ENCODE results near the gene LINC01488. TPM values are rescaled to one million over a fixed set of nuclear protein-coding genes. Genes with fewer than 3 reads are reported as not detected.

Gene LINC01488
- total and polyA plus RNA-seq, 10 of the 15 experiments (the other 5 are each of a cell fraction or from before 2014, with no cell fraction given): not detected

DNA sequence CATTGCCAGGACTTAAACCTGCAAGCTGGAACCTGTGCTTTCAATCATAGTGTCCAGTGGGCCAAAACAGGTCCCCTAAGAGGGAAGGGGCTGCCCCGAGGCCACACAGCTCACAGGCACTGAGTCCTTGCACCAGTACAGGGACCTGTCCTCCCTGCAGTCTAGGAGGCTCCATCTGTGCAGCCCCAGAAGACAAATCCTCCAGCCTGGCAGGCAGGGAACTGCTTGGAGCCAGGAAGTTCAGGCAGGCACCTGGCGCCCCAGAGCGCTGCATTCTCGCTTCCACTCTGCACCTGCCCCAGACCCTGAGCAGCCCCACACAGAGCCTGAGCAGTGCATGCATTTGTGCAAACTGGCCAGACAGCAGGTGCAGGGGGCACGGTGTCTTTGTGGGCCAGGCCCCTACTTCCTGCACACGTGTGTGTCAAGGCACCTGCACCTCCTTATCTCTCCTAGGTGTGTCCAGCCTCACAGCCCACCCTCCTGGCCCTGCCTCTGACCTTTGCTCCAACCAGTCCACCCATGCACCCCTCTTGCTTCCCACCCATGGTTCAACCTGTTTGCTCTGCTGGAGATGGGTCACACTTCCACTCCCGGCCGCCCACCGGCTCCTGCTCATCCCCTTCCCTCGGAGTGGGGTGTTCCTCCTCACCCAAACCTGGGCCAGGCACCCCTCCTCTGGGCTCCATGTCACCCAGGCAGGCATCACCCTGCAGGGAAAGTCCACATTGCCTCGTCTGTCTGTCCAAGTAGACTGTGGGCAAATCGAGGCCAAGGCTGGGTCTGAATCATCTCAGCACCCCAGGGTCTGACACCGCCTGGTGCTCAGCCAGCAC is 19.0 kb downstream of the LINC01488 start (continued):
- TF ChIP-seq, protein P1, sequence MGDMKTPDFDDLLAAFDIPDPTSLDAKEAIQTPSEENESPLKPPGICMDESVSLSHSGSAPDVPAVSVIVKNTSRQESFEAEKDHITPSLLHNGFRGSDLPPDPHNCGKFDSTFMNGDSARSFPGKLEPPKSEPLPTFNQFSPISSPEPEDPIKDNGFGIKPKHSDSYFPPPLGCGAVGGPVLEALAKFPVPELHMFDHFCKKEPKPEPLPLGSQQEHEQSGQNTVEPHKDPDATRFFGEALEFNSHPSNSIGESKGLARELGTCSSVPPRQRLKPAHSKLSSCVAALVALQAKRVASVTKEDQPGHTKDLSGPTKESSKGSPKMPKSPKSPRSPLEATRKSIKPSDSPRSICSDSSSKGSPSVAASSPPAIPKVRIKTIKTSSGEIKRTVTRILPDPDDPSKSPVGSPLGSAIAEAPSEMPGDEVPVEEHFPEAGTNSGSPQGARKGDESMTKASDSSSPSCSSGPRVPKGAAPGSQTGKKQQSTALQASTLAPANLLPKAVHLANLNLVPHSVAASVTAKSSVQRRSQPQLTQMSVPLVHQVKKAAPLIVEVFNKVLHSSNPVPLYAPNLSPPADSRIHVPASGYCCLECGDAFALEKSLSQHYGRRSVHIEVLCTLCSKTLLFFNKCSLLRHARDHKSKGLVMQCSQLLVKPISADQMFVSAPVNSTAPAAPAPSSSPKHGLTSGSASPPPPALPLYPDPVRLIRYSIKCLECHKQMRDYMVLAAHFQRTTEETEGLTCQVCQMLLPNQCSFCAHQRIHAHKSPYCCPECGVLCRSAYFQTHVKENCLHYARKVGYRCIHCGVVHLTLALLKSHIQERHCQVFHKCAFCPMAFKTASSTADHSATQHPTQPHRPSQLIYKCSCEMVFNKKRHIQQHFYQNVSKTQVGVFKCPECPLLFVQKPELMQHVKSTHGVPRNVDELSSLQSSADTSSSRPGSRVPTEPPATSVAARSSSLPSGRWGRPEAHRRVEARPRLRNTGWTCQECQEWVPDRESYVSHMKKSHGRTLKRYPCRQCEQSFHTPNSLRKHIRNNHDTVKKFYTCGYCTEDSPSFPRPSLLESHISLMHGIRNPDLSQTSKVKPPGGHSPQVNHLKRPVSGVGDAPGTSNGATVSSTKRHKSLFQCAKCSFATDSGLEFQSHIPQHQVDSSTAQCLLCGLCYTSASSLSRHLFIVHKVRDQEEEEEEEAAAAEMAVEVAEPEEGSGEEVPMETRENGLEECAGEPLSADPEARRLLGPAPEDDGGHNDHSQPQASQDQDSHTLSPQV (IDR thresholded peaks at IDR 0.05): no peak
- no peak for TF ChIP-seq NBN (IDR thresholded peaks at IDR 0.05)

DNA sequence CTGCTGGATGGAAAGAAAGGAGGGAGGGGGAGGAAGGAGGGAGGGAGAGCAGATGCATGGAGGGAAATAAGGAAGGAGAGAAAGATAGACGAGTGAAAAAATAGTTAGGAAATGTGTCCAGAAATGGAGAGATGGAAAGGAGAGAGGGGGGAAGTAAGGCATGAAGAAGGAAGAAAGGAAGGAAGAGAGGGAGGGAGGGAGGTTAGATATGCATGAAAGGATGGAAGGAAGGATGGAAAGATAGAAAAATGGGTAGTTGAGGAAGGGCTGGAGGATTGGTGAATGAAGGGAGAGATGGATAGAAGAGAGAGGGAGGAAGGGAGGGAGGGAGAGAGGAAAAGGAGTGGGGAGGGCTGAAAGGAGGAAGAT is 19.6 kb downstream of the LINC01488 start:
- no peak overlapping the region for H3K27ac ChIP-seq (ENCODE audit: control insufficient read depth, insufficient read depth)
- H4K20me1 ChIP-seq (ENCODE audit: control insufficient read depth, insufficient read depth): no peaks in the 10 kb centered on the region
- no peaks in the 10 kb centered on the region for H3K27me3 ChIP-seq (replicated peaks in 1 of 2; ENCODE audit: control insufficient read depth in 2 of 2, insufficient read depth in 2 of 2, low read length in 1 of 2)
- no peaks in the 10 kb centered on the region; the same call in 2 of the 3 replicates for H3K9me3 ChIP-seq (replicated peaks; ENCODE audit: control insufficient read depth, insufficient read depth, low read length)
- intact Hi-C loops (cut with micrococcal nuclease; ENCODE audit: unreplicated experiment): no loop called here
- CTCF ChIA-PET: no interaction called here
- in situ Hi-C loops (cut with MboI): no loop called here
- no peak overlapping the region for H3K4me3 ChIP-seq
- RAD21 ChIA-PET (ENCODE audit: unreplicated experiment): no interaction called here
- WGBS (ENCODE audit: insufficient coverage, insufficient replicate concordance, low lambda C conversion rate, missing lambda C conversion rate): 0% methylated on average over 1 of the region's 1 CpG
- no peak overlapping the region for H3K9ac ChIP-seq (ENCODE audit: control insufficient read depth, insufficient read depth, low read length)
- no peaks in the 10 kb centered on the region for H3K79me2 ChIP-seq (ENCODE audit: control insufficient read depth, insufficient read depth, low read length)
- POLR2A ChIA-PET: no interaction called here
- no TSS peak for BruUV-seq (replicated peaks)
- H3K36me3 ChIP-seq (ENCODE audit: control insufficient read depth in 2 of 2, insufficient read depth in 2 of 2, low read length in 1 of 2): no peaks in the 10 kb centered on the region
- TF ChIP-seq, protein P2, sequence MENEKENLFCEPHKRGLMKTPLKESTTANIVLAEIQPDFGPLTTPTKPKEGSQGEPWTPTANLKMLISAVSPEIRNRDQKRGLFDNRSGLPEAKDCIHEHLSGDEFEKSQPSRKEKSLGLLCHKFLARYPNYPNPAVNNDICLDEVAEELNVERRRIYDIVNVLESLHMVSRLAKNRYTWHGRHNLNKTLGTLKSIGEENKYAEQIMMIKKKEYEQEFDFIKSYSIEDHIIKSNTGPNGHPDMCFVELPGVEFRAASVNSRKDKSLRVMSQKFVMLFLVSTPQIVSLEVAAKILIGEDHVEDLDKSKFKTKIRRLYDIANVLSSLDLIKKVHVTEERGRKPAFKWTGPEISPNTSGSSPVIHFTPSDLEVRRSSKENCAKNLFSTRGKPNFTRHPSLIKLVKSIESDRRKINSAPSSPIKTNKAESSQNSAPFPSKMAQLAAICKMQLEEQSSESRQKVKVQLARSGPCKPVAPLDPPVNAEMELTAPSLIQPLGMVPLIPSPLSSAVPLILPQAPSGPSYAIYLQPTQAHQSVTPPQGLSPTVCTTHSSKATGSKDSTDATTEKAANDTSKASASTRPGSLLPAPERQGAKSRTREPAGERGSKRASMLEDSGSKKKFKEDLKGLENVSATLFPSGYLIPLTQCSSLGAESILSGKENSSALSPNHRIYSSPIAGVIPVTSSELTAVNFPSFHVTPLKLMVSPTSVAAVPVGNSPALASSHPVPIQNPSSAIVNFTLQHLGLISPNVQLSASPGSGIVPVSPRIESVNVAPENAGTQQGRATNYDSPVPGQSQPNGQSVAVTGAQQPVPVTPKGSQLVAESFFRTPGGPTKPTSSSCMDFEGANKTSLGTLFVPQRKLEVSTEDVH (IDR thresholded peaks at IDR 0.05; ENCODE audit: low read depth, partially characterized antibody): no peak
- TF ChIP-seq EZH2 (IDR thresholded peaks at IDR 0.05; ENCODE audit: borderline replicate concordance, control insufficient read depth, low read depth, low read length): no peak
- TF ChIP-seq ZNF622 (IDR thresholded peaks at IDR 0.05): no peak
- TF ChIP-seq TARDBP (IDR thresholded peaks at IDR 0.05; ENCODE audit: borderline replicate concordance): no peak
- no peak for TF ChIP-seq ZSCAN29 (IDR thresholded peaks at IDR 0.05)
- no peak for TF ChIP-seq TBL1XR1 (IDR thresholded peaks at IDR 0.05; ENCODE audit: low read depth, low read length)
- TF ChIP-seq CBX5 (IDR thresholded peaks at IDR 0.05; ENCODE audit: low read depth): no peak
- TF ChIP-seq, protein P3, sequence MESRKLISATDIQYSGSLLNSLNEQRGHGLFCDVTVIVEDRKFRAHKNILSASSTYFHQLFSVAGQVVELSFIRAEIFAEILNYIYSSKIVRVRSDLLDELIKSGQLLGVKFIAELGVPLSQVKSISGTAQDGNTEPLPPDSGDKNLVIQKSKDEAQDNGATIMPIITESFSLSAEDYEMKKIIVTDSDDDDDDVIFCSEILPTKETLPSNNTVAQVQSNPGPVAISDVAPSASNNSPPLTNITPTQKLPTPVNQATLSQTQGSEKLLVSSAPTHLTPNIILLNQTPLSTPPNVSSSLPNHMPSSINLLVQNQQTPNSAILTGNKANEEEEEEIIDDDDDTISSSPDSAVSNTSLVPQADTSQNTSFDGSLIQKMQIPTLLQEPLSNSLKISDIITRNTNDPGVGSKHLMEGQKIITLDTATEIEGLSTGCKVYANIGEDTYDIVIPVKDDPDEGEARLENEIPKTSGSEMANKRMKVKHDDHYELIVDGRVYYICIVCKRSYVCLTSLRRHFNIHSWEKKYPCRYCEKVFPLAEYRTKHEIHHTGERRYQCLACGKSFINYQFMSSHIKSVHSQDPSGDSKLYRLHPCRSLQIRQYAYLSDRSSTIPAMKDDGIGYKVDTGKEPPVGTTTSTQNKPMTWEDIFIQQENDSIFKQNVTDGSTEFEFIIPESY (IDR thresholded peaks at IDR 0.05): no peak
- no peak for TF ChIP-seq IKZF2 (IDR thresholded peaks at IDR 0.05)
- no peak for TF ChIP-seq NBN (IDR thresholded peaks at IDR 0.05)
- TF ChIP-seq RCOR1 (conservative IDR thresholded peaks at IDR 0.05; ENCODE audit: low read depth, low read length): no peak
- H2AFZ ChIP-seq (ENCODE audit: control insufficient read depth, low read depth, low read length): no peak overlapping the region
- DNase-seq (ENCODE audit: low read depth, low spot score) (no peak), FAIRE-seq (no peak), ATAC-seq (no peak)
- no peak overlapping the region for H3K4me2 ChIP-seq (ENCODE audit: control insufficient read depth, insufficient read depth)
- SMC1A ChIA-PET (ENCODE audit: uncharacterized antibody, unreplicated experiment): no interaction called here
- H3K4me1 ChIP-seq (ENCODE audit: control insufficient read depth, insufficient read depth, low read length): no peaks in the 10 kb centered on the region
